GM18499 (cell line): Measurements from ENCODE around the gene RFNG.

Experiments used
- ATAC-seq: cut with Tn5 transposase; IDR thresholded peaks from one replicate; pipeline ENCODE4 v1.9.1; 2021; ENCODE audit warnings: moderate number of reproducible peaks; ENCODE audit not compliant: insufficient read depth, unreplicated experiment

The RFNG gene

GRCh38 chr17:82018989-82019689 lies 32.5 kb downstream of the RFNG start:
- ATAC-seq, result no peak

- no peak for ATAC-seq
These were observed 33.2 kb downstream of the RFNG start for GRCh38 chr17:82018152-82018988.

- ATAC-seq, result no peak
These were observed 33.9 kb downstream of the RFNG start for GRCh38 chr17:82017612-82018151.

GRCh38 chr17:82016875-82017459 lies 34.6 kb downstream of the RFNG start:
- ATAC-seq, result no peak

- no peak for ATAC-seq
These were observed 35.3 kb downstream of the RFNG start for GRCh38 chr17:82016061-82016874.

GRCh38 chr17:82015311-82015971 lies 36.2 kb downstream of the RFNG start:
- no peak for ATAC-seq

GRCh38 chr17:82014971-82015310 lies 36.7 kb downstream of the RFNG start:
- ATAC-seq, result no peak

GRCh38 chr17:82014432-82014831 lies 37.2 kb downstream of the RFNG start:
- no peak for ATAC-seq

GRCh38 chr17:82013772-82014321 lies 37.8 kb downstream of the RFNG start:
- ATAC-seq, result no peak

- ATAC-seq, result no peak
These were observed 38.3 kb downstream of the RFNG start for GRCh38 chr17:82013341-82013740.

- no peak for ATAC-seq
These were observed 38.8 kb downstream of the RFNG start for GRCh38 chr17:82012640-82013295.

- ATAC-seq, result no peak
These were observed 39.4 kb downstream of the RFNG start for GRCh38 chr17:82012261-82012639.

GRCh38 chr17:82011617-82012187 lies 39.9 kb downstream of the RFNG start:
- ATAC-seq, result no peak

GRCh38 chr17:82010575-82011525 lies 40.8 kb downstream of the RFNG start:
- no peak for ATAC-seq

GRCh38 chr17:82009413-82009812 lies 42.2 kb downstream of the RFNG start:
- no peak for ATAC-seq

GRCh38 chr17:82008941-82009405 lies 42.6 kb downstream of the RFNG start:
- no peak for ATAC-seq

GRCh38 chr17:82008258-82008940 lies 43.2 kb downstream of the RFNG start:
- no peak for ATAC-seq
